H1 (cell line): Measurements from ENCODE around the gene OR13A1. TPM values are rescaled to one million over a fixed set of nuclear protein-coding genes. Genes with fewer than 3 reads are reported as not detected.

ENCODE experiments used
- HDAC6 ChIP-seq: IDR thresholded peaks from one replicate; pipeline ENCODE4 v1.7.1; 2012; ENCODE audit warnings: low read depth, mild to moderate bottlenecking, inconsistent platforms, low read length, moderate library complexity
- SIN3A ChIP-seq, 2 experiments: IDR thresholded peaks in 1 of 2; conservative IDR thresholded peaks in 1 of 2; 2 replicates each; pipeline ENCODE4 v1.6.1; 2011 to 2012; ENCODE audit warnings: low read length in 2 of 2, improper control_type of control experiment in 1 of 2, low read depth in 1 of 2, mild to moderate bottlenecking in 1 of 2
- polyA plus RNA-seq, 7 experiments: library from polyadenylated mRNA; depleted of rRNA in 3 of 7; stranded (reverse) in 5 of 7; unstranded in 2 of 7; fragments of >200 nt in 5 of 7; fragments of 200-250 nt in 2 of 7; gene quantifications; 1 replicate in 5 of 7; 2 replicates in 1 of 7; 4 replicates in 1 of 7; pipeline versions ENCODE4 v1.2.1 to v1.2.3, GENCODE V29; 2011 to 2013; ENCODE audit warnings: missing spikeins in 2 of 7, mixed read lengths in 2 of 7
- total RNA-seq: library from RNA; stranded (reverse); fragmentation: NEBNext Ultra II Directional; extraction: Animal tissue kit (Norgen Biotek cat#: 25700); gene quantifications from 2 replicates; pipeline ENCODE4 v1.2.1, GENCODE V29; 2021

Gene OR13A1
- total and polyA plus RNA-seq, 2 of the 8 experiments (the other 6 are each of a cell fraction or from before 2014, with no cell fraction given): 0.53 TPM; not detected in 1

- TF ChIP-seq SIN3A (conservative IDR thresholded peaks at IDR 0.05 in 1 of 2, IDR thresholded peaks at IDR 0.05 in 1 of 2; ENCODE audit: low read depth in 1 of 2, low read length in 2 of 2): no peak
- no peak for TF ChIP-seq HDAC6
Observed at GRCh38 chr10:45265996-45266395, 49.4 kb downstream of the OR13A1 start (continued).
